Uterus (tissue), 2 donors: ENCODE results near the gene DCTN5.

Experiments used
- POLR2A ChIP-seq, 2 donors: fragments of 450-650 bp; IDR thresholded peaks; one replicate each; pipeline ENCODE4 v1.6.1; 2016; ENCODE audit warnings: antibody characterized with exemption in 2 of 2, mild to moderate bottlenecking in 1 of 2, moderate library complexity in 1 of 2
- TF ChIP-seq, protein P1 (sequence below), 4 experiments: fragments of 200-600 bp in 2 of 4; fragments of 450-650 bp in 2 of 4; sonication (generic) in 2 of 4; IDR thresholded peaks; one replicate each; pipeline ENCODE4 v1.5.1; 2016 to 2019; ENCODE audit warnings: antibody characterized with exemption in 4 of 4, mild to moderate bottlenecking in 2 of 4, moderate library complexity in 1 of 4

DNA sequence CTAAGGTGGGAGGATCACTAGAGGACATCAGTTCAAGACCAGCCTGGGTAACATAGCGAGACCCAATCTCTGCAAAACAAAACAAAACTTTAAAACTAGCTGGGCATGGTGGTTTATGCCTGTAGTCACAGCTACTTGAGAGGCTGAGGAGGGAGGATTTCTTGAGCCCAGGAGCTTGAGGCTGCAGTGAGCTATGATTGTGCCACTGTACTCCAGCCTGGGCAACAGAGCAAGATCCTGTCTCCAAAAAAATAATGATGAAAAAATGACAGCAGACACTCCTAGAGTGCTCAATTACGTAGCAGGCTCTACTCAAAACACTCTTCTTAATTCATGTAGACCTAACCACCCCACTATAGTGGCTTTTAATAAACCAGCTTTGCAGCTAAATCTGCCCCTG lies 58.8 kb downstream of the DCTN5 start:
- TF ChIP-seq, protein P1, sequence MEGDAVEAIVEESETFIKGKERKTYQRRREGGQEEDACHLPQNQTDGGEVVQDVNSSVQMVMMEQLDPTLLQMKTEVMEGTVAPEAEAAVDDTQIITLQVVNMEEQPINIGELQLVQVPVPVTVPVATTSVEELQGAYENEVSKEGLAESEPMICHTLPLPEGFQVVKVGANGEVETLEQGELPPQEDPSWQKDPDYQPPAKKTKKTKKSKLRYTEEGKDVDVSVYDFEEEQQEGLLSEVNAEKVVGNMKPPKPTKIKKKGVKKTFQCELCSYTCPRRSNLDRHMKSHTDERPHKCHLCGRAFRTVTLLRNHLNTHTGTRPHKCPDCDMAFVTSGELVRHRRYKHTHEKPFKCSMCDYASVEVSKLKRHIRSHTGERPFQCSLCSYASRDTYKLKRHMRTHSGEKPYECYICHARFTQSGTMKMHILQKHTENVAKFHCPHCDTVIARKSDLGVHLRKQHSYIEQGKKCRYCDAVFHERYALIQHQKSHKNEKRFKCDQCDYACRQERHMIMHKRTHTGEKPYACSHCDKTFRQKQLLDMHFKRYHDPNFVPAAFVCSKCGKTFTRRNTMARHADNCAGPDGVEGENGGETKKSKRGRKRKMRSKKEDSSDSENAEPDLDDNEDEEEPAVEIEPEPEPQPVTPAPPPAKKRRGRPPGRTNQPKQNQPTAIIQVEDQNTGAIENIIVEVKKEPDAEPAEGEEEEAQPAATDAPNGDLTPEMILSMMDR (IDR thresholded peaks at IDR 0.05): no peak
- TF ChIP-seq POLR2A (IDR thresholded peaks at IDR 0.05): no peak
